Stimulated activated CD4-positive, alpha-beta T cell treated with anti-CD3 and anti-CD28 coated beads, Interleukin-4, amount 100 ng/mL, for 24 hours (primary cell): ENCODE data around the gene NCOA1.

Experiments used
- DNase-seq: peaks from one replicate; pipeline ENCODE4 v3.0.0-alpha.2; 2020

NCOA1 gene

DNA sequence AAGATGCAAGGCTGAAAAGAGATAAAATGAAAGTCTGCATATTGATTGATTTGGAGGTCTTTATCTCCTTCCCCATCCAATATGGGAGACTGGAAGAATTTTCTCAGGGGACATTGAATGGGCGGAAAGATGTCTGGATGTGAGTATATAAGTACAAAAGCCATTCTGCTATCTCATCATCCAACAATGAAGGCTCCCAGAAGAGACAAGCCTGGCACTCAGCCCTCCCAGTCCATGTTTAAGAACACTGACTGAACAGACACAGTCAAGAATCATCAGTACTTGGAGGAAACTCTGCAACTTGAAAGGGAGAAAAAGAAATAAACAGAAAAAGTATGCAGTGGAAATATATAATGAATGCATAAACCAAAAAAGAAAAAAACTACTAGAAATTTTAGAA is 221.2 kb downstream of the NCOA1 start:
- no peak for DNase-seq

GRCh38 chr2:24717263-24717951 is 226.4 kb downstream of the NCOA1 start:
- DNase-seq = no peak

DNA sequence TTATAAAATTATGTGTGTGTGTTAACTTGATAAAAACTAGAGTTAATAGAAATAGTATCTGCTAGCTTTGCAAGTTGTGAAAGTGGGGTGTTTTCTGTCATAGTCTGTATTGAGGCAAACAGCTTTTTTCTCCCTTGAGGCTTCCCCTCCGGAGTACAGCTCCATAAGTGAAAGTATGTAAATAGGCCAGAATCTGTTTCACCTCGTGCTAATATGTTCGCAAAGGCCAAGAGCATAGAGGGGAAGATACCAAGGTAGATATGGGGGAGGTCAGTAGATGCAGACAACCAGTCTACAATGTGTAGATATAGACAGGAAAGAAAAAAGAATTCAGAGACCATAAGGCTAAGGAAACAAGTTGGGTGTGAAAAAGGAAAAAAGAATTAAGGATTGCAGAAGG is 229.3 kb downstream of the NCOA1 start:
- no peak for DNase-seq

DNA sequence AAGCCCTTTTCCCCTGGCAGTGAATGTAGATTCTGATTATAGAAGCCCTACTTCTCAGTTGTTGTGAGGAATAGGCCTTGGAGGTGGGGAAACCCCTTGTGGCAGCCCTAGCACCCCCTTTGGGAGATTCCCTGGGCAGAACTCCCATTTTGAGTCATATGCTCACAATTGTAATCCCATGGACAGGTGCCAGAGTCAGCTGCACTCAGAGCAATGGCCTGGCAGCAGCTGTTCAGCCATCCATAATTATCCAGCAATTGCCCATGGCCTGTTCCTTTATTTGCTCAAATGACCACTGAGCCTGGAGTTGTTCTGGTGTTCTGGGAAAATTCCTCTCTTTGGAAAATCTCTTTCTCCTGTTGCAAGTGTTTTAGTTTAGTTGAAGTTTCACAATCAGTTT is 230.4 kb downstream of the NCOA1 start:
- DNase-seq = peak; percentile 8

- no peak for DNase-seq
These were observed 231.2 kb downstream of the NCOA1 start for GRCh38 chr2:24722141-24722790.

DNA sequence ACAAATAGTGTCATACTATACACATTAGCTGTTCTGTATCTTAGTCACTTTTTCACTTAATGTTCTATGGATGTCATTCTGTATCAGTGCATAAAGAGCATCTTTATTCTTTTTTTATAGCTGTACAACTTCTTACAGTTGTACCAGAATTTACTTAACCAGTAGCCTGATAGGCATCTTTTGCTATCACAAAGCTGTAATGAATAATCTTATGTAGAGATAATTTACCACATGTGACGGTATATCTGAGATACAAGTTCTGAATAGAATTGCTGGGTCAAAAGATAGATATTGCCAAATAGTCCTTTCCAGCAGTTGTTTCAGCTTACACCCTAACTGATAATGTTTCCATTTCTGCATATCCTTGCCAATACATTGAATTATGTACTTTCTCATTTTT is 232.1 kb downstream of the NCOA1 start:
- DNase-seq = no peak

DNA sequence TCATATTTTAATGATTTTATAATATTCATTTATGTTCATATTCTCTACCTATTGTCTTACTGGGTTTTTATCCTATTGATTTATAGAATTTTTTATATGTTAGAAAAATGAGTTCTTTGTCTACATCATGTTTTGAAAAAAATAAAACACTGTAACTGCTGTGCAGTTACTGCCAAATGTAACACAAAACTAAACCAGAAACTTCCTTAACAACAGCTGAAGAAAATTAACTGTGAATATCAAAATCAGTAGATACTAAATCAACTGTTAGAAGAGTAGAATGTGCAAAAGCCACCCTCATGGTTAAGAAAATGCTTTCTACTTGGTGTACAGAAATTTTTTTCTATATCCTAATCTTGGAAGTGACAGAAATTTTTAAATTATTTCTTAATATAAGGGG is 232.6 kb downstream of the NCOA1 start:
- DNase-seq = no peak

GRCh38 chr2:24724111-24724775 is 233.2 kb downstream of the NCOA1 start:
- DNase-seq = no peak

GRCh38 chr2:24725956-24726355 is 234.9 kb downstream of the NCOA1 start:
- no peak for DNase-seq

DNA sequence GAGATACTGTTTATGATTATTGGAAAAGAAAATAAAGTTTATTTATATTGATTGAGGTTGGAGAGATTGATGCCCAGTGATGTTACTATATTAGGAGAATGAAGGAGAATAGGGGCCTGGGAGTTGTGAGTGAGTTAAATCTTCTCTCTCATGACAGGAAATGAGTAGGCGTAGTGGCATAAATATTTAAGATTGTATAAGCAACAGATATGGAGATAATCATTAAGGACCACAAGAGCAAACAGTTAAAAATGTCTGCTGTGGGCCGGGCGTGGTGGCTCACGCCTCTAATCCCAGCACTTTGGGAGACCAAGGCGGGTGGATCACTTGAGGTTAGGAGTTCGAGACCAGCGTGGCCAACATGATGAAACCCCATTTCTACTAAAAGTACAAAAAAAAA is 239.4 kb downstream of the NCOA1 start:
- no peak for DNase-seq

DNA sequence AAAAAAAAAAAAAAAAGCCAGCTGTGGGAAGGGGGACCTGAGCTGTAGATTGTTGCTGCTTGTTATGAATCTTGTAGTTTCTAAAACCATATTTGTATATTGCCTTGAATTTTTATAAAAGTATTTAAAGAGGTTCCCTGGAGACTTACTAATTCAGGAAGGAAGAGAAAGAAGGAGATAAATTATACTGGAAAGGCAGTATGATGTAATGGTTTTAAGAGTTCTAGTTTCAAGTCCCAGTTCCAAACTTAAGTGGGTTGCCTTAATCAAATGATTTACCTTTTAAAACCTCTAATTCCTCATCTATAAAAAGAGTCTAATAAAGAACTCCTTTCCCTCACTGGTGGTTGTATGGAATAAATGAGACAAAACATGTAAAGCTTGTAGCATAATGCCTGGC is 240.0 kb downstream of the NCOA1 start:
- DNase-seq = no peak

GRCh38 chr2:24731923-24732322 is 240.9 kb downstream of the NCOA1 start:
- DNase-seq = no peak

GRCh38 chr2:24734741-24735140 is 243.7 kb downstream of the NCOA1 start:
- no peak for DNase-seq

DNA sequence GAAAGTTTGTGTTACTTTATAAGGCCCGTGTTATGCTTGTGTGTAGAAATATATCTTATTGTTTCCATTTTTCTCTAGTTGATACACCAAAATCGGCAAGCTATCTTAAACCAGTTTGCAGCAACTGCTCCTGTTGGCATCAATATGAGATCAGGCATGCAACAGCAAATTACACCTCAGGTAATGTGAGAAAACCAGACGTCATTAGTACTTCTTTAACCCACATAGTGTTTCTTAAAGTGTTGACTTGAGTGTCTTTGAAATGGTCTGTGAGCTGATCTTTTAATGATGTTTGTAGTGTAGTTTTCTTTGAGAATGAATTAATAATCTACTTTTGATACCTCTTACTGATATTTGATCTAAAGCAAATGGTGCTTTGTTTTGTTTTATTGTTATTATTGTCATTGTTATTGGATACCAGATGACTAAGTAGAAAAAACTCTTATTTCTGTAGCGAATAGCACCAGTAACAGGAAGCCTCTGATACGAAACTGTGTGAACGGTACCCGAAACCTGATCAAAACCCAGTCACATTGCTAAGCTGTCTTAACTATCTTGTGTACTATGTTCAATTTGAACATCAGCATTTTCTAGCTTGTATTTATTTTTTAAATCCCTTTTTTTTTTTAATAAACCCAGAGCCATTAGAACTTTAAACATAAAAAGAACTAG is 248.4 kb downstream of the NCOA1 start:
- DNase-seq = no peak

DNA sequence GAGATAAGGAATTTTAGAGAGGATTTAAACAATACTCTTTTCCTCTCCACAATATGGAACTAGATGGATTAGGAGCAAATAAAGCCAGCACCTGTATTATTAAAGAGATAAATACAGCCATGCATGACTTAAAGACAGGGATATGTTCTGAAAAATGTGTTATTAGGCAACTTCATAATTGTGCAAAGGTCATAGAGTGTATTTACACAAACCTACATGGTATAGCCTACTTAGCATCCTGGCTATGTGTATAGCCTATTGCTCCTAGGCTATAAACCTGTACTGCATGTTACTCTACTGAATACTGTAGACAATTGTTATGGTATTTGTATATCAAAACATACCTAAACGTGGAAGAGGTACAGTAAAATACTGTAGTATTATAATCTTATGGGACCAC is 249.1 kb downstream of the NCOA1 start:
- no peak for DNase-seq

- no peak for DNase-seq
These were observed 251.7 kb downstream of the NCOA1 start for GRCh38 chr2:24742730-24743129.

DNA sequence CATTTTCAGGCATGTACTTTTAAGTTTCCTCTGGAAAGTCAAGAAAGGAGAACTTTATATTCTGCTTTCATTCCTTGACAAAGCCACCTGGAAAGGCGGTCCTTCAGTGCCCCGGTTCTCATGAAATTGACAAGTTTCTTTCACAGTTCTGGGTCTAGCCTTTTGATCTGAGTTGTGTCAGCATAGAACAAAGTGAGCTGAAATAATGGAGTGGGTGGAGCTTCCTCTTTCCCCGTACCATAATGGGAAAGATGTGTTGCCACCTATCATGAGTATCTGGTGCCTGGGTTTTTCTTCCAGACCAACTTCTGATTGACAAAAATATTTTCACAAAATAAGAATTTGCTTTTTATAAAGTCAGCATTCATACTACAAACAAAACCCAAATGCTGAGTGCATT is 252.9 kb downstream of the NCOA1 start:
- no peak for DNase-seq

DNA sequence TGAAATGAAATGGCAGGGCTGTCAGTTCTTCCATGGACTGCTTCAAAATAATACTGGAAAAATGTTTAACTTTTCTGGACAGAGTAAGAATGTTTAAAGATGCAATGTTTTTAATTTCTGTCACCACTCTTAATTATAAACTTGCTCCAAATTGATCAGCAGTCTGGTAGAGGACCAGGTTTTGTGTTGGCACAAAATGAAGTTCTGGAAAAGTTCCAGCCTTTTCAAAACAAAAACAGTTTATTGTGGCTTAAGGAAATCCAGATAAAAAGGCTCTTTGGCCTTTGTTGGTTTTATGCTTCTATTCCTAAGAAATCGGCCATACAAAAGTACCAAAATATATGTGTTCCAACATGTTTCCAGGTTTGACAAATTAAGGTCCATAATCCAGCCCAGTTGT is 253.3 kb downstream of the NCOA1 start:
- no peak for DNase-seq

- DNase-seq = no peak
These were observed 254.8 kb downstream of the NCOA1 start for GRCh38 chr2:24745825-24746224.

- DNase-seq = no peak
These were observed 256.2 kb downstream of the NCOA1 start for GRCh38 chr2:24747299-24747698.

- DNase-seq = no peak
These were observed 258.1 kb downstream of the NCOA1 start for GRCh38 chr2:24749069-24749691.

- no peak for DNase-seq
These were observed 264.1 kb downstream of the NCOA1 start for GRCh38 chr2:24754985-24755705.

- no peak for DNase-seq
These were observed 265.7 kb downstream of the NCOA1 start for GRCh38 chr2:24756789-24757188.
